G401.6 (cell line): ENCODE results near the gene ARID5B.

Source experiments
- FAIRE-seq: peaks from 2 replicates; lab custom pipeline; 2012; peaks lifted over from hg19 to GRCh38; lab: Jason Lieb, UNC

ARID5B gene

GRCh38 chr10:62077330-62078015 is 176.0 kb downstream of the ARID5B start:
- no peak for FAIRE-seq

- no peak for FAIRE-seq
These were observed 178.5 kb downstream of the ARID5B start for GRCh38 chr10:62079885-62080559.

GRCh38 chr10:62080905-62081304 is 179.4 kb downstream of the ARID5B start:
- FAIRE-seq = no peak

- no peak for FAIRE-seq
These were observed 180.1 kb downstream of the ARID5B start for GRCh38 chr10:62081341-62082270.

- no peak for FAIRE-seq
These were observed 180.8 kb downstream of the ARID5B start for GRCh38 chr10:62082271-62082656.

GRCh38 chr10:62082729-62083411 is 181.4 kb downstream of the ARID5B start:
- no peak for FAIRE-seq

GRCh38 chr10:62083412-62084267 is 182.1 kb downstream of the ARID5B start:
- no peak for FAIRE-seq

GRCh38 chr10:62084451-62084850 is 183.0 kb downstream of the ARID5B start:
- FAIRE-seq = no peak

- FAIRE-seq = no peak
These were observed 183.9 kb downstream of the ARID5B start for GRCh38 chr10:62085404-62085803.

- FAIRE-seq = no peak
These were observed 184.3 kb downstream of the ARID5B start for GRCh38 chr10:62085821-62086220.

GRCh38 chr10:62087329-62087728 is 185.8 kb downstream of the ARID5B start:
- FAIRE-seq = no peak

- FAIRE-seq = no peak
These were observed 187.3 kb downstream of the ARID5B start for GRCh38 chr10:62088786-62089185.

- no peak for FAIRE-seq
These were observed 191.0 kb downstream of the ARID5B start for GRCh38 chr10:62092301-62093030.

- no peak for FAIRE-seq
These were observed 192.4 kb downstream of the ARID5B start for GRCh38 chr10:62093863-62094291.

- FAIRE-seq = no peak
These were observed 194.0 kb downstream of the ARID5B start for GRCh38 chr10:62095181-62096122.

GRCh38 chr10:62096256-62096933 is 194.9 kb downstream of the ARID5B start:
- no peak for FAIRE-seq

GRCh38 chr10:62098278-62099121 is 197.0 kb downstream of the ARID5B start:
- FAIRE-seq = no peak

GRCh38 chr10:62099299-62099698 is 197.8 kb downstream of the ARID5B start:
- FAIRE-seq = no peak
